NCI-H82 treated with DMSO at 0.1 percent for 48 hours (cell line): ENCODE data around the gene GPBP1.

Experiments used
- DNase-seq: peaks from one replicate; lab custom pipeline; 2025; ENCODE audit not compliant: unreplicated experiment; lab: John Stamatoyannopoulos, UW

GPBP1 gene

DNA sequence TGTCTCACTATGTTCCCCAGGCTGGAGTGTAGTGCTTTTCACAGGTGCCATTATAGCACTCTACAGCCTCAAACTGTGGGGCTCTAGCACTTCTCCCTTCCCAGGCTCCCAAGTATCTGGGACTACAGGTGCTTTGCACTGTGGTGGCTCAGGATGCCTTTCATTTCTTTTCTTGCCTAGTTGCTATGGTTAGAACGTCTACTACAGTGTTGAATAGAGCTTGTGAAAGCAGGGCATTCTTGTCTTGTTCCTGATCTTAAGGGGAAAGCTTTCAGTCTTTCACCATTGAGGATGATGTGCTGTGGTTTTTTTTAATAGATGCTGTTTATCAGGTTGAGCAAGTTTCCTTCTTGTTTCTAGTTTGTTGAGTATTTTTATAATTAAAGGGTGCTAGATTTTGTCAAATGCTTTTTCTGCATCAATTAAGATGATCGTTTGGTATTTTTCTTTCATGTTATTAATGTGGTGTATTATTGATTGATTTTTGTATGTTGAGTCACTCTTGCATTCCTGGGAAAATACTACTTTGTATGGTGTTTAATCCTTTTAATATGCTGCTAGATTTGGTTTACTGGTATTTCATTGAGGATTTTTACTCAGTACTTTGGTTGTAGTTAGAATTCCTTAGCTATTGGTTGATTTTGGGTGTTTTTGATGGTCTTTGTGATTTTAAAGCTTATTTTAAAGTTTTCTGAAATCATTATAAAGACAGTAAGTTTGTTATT, 35.6 kb downstream of the GPBP1 start:
- DNase-seq: no peak

DNA sequence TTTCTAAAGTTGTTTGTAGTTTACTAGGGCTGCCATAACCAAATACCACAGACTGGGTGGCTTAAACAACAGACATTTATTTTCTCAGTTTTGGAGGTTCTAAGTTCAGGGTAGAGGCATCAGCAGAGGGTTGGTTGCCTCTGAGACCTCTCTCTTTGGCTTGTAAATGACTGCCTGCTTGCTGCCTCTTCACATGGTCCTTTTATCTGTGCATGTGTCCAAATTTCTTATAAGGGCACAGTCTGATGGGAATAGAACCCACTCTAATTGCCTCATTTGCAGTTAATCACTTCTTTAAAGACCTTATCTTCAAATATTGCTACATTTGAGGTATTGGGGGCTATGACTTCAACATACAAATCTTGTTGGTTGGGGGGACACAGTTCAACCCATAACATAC, 36.8 kb downstream of the GPBP1 start:
- no peak for DNase-seq

DNA sequence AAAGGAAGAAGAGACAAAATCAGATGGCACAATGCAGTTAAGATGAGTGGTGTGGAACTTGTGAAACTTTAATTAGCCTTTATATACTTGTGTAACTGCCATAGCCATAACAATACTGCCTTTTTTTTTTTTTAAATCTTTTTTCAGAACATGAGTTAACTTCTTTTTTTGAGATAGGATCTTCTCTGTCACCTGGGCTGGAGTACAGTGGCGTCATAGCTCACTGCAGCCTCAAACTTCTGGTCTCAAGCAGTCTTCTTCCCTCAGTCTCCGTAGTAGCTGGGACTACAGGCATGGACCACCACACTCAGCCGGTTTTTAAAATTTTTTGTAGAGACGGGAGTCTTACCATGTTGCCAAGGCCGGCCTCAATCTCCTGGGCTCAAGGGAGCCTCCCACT, 37.2 kb downstream of the GPBP1 start:
- DNase-seq: no peak

DNA sequence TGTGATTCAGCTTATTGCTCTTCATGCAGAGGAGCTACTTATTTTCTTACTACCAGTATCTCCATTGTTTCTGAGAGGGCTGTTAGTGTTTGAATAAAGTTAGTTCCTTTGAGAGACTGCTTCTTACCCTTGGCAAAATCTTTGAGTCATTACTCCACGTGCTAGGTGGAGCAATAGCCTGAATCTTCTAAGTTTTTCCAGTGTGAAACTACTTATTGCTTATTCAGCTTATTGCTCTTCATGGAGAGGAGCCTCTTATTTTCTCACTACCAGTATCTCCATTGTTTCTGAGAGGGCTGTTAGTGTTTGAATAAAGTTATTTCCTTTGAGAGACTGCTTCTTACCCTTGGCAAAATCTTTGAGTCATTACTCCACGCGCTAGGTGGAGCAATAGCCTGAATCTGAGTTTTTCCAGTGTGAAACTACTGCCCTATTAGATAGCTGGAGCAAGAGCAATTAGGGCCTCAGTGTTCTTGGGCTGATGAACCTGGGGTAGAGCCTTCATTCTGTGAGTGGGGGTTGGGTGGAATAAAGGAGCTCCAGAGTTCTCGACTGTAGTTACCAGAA, 41.9 kb downstream of the GPBP1 start:
- no peak for DNase-seq

DNA sequence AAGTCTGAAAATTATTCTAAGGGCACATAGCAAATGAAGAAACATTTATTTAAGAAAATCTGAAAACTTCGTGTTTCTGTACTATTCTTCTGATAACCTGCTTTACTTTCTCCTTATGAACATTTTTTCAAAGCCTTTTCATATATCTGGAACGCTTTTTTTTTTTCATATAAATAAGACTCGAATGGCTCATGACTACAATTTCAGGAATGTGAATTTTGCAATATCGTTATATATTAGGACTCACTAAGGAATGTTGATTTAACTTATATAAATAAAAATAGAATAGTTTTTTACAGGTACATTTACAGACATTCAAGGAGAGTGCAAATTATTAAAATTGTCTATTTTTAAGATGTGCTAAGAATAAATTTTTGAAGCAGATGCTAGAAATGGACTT, 42.9 kb downstream of the GPBP1 start:
- no peak for DNase-seq

DNA sequence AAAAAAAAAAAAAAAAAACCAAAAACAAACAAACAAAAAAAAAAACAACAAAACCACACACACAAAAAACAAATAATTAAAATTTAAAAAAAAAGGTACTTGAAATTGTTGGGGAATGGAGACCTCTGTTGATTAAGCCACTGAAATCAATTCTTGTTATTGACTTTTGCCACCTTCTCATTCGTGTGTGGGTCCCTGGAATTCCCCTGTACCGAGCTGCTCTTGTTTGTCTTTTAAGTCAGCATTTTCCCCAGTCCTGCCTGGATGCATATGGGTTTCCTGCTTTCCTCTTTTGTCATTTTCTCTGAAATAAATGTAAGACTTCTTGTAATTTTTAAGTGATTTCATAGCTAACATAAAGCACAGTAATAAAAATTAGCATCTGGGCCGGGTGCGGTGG, 45.5 kb downstream of the GPBP1 start:
- DNase-seq: no peak

DNA sequence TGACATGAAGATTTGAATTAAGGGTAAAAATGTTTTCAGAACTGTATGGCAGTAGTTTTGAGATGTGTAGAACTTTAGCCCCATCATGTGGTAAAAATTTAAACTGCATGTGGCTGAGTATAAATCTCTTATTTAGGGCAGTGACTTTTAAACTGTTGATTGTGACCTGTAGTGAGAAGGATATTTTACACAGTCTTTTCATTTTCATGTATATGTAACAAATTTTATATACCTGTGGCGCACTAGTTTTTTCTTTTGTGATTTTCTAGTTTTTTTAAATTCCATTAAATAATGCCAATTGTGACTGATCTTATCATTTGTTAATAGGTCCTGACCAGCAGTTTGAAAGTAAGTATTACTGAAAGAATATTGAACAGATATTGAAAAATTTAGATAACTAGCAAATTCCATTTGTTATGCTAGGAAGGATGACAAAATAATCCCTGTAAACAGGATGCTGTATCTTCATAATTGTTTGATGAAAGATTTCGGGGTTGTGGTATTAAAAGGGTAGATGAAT, 47.2 kb downstream of the GPBP1 start:
- no peak for DNase-seq

DNA sequence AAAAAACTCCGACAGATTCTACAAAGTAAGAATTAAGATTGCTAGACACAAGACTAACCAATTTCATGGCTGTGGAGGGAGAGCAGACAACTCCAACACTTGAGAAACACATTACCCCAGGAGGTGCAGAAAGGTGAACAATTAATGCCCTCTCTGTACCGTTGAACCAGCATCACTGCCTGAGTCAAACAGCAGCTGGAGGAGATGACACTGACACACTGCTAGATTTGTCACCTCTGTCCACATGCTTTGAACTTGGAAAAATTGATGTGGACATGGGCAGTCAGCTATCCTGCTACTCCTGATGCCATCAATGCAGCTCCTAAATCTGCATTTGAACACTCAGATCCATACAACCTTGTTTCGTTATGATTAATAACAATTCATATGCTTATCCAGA, 51.7 kb downstream of the GPBP1 start:
- DNase-seq: no peak

DNA sequence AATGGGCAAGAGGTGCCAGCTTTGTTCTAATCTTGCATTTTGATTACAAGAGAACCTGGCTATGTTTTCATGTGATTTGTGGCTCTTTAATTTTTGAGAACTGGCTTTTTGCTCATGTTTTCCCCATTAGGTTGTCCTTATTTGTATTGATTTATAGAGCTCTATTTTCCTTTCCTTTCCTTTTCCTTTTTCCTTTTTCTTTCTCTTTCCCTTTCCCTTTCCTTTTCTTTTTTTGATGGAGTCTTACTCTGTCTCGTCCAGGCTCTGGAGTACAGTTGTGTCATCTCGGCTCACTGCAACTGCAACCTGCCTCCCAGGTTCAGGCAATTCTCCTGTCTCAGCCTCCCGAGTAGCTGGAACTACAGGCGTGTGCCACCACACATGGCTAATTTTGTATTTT, 55.5 kb downstream of the GPBP1 start:
- no peak for DNase-seq

DNA sequence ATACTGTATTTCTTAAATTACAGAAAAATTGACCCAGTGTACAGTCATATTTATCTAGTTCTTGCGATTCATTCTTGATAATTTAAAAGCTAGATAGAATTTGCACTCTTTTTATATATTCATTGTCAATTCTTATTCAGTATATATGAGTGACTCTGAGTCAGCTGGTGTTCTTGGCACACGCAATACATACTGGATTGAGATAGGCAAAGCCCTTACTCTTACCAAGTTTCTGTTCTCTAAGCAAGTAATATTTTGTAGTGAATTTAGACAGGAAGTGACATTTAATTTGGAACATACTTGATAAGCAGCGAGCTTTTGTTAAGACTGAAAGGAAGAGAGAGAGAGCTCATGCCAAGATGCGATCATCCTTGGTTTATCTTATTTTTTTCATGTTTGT, 57.7 kb downstream of the GPBP1 start:
- DNase-seq: no peak

DNA sequence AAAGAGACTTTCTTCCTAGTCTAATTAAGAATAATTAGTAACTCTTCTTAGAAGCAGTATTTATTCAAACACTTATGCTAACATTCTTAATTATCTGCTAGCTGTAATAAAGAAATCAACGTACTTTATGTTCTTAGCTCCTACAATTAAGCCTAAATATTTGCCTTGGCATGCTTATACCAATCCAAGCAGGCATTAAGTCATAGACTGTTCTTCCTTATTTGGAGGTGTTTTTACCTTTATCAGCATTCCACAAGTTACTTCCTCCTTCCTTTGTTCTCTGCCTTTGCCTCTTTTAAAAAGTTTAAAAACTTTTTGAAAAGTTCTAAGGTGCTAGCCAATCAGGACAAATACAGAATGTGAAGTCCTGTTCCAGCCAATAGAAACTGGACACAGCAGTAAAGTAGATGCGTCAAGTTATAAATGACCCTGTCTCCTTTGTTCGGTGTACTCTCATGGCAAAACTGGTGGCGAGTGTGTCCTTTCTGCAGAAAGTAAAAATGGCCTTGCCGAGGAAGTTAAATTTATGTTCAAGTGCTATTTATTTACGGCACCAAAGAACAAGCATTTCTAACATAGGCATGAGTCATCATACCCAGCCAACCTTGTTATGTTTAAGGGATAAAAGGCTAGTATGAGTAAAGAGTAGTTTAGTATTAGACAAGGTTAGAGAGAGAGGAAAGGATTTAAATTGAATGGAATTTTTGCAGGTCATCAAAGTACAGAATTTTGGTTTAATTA, 58.6 kb downstream of the GPBP1 start:
- no peak for DNase-seq

DNA sequence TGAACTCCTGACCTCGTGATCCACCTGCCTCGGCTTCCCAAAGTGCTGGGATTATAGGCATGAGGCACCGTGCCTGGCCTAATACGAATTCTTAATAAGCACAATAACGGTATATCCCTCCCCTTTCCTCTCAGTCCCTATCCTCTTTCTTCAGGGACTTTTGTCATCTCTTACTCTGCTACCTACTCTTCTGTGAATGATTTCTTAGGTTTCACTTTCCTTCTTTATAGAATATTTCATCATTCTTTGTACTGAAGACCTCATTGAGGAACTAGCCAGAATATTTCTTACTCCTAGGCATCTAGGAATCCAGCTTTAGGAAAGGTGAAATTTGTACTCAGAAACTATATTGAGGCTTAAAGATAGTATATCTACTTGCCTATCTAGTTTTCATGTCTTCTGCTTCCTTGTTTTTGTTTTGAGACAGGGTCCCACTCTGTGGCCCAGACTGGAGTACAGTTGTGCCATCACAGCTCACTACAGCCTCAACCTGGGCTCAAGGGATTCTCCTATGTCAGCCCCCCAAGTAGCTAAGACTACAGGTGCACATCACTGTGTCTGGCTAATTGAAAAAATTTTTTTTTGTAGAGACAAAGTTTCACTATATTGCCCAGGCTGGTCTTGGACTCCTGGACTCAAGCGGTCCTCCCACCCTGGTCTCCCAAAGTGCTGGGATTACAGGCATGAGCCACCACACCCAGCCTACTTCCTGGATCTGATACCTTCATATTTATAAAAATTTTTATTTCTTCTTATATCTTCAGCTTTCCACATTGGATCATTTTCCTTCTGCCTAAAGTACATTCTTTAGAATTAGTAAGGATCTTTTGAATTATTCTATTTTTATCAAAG, 69.7 kb downstream of the GPBP1 start:
- no peak for DNase-seq

DNA sequence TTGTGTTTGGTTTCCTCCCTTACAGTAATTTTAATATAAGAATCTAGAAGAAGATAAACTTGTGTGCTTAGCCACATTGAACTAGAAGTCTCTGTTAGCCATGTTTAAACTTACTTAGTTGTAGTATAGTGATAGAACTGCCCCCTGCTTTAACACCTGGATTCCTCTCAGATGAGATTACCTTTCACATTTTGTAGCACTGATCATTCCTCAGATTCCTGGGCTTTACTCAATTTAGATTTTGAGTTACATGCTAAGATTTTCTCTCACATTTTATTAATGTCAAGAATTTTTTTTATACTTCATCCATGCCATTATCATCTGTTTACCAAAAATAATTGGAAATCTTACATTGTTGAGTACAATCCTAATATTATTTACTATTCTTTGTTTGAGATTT, 70.5 kb downstream of the GPBP1 start:
- no peak for DNase-seq

DNA sequence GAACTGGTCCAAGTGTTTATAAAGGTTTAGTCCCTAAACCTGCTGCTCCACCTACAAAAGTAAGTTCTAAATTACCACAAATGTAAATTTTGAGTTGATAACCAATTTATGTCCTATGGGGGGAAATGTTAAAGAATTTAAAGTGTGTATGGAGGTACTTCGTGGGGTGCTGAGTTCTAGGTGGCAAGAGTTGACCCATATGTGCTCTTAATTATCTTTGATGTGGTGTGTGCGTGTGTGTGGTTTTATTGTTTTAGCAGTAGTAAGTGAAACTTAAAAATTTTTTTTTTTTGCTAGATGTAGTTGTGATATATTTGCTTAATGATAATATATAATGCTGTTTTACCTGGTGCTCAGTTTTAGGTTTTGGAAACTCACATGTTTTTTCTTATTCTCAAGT, 72.6 kb downstream of the GPBP1 start:
- no peak for DNase-seq

DNA sequence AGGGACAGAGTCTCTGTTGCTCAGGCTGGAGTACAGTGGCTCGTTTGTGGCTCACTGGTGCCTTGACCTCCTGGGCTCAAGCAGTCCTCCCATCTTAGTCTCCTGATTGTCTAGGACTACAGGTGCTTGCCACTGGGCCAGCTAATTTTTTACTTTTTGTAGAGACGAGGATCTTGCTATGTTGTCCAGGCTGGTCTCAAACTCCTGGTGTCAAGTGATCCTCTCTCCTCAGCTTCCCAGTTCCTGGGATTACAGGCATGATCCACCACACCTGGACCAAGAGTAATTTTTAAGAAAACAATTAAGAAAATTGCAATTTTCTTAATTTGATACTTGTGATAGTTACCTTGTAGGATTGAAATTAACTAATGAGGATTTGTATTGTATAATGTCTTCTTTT, 73.9 kb downstream of the GPBP1 start:
- no peak for DNase-seq

DNA sequence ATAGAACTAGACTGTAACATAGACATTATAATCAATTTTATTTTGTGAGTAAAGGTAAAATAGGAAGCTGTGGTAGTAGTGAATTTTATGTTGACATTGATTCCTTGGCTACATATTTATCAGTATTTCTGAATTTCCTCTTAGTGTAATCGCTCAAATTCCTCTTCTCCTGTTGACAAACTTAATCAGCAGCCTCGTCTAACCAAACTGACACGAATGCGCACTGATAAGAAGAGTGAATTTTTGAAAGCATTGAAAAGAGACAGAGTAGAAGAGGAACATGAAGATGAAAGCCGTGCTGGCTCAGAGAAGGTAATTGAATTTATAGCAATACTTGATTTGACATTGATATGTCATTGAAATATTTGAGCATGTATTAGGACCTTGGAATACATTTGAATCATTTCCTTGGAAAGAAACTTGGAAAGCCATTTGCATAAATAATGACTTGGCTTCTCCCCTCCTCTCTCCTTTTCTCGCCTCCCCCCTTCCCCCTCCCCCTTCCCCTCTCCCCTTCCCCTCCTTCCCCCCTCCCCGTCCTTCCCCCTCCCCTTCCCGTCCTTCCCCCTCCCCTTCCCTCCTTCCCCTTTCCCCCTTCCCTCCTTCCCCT, 75.5 kb downstream of the GPBP1 start:
- DNase-seq: no peak

DNA sequence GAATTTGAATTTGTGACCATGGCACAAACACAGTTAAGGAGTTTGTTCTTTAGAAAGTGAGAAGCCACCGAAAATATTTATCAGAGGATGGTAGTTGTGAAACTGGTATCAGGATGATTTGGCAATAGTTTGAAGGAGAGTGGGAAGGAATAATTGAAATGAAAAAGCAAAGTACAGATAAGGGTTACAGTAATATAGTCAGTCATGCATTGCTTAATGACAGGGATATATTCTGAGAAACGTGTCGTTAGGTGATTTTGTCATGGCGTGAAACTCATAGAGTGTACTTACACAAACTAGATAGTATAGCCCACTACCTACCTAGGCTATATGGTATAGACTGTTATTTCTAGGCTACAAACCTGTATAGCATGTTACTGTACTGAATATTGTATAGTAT, 84.2 kb downstream of the GPBP1 start:
- DNase-seq: no peak

DNA sequence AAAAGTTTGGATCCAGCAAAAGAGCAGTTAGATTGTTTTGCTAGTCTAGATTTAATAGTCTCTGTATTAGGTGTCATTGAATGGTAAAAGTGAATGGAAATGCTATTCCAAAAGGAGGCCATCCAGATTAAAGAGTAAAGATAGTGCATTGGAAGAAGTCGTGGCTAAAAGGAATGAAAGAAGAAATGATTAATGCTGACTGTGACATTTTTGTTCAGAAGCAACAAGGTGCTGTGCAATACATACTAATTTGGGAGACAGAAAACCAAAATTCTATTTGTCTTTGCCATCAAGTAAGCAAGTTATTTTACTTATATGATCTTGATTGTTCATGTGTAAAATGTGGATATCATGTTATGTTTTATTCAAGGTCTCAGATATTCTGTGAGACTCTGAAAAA, 85.1 kb downstream of the GPBP1 start:
- DNase-seq: no peak

DNA sequence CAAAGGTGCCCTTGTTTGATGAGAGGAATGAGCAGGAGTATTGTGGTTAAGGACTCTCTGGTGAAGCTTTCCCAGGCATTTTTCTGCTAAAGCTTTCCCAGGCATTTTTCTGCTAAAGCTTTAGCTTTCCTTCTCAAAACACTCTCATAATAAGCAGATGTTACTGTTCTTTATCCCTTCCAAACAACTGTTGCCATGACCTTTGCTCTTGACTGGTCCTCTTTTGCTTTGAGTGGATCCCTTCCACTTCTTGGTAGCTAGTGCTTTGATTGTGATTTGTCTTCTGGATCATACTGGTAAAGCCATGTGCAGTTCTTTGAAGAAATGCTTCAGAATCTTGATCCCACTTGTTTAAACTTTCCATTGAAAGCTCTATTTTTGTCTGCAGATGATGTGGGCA, 85.8 kb downstream of the GPBP1 start:
- no peak for DNase-seq

DNA sequence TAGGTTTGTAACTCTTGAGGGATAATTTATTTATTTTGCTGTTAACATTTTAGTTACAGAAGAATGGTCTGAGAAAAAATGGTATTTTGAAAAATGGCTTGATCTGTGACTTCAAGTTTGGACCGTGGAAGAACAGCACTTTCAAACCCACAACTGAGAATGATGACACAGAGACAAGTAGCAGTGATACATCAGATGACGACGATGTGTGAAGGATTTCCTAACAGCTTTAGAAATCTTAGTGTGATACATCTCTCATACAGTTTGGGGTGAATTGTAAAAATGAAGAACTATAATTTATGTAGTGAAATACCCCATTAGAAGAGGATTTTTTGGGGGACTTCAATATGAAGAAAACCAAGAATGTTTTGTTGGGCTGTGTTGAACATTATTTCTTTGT, 88.7 kb downstream of the GPBP1 start:
- no peak for DNase-seq

DNA sequence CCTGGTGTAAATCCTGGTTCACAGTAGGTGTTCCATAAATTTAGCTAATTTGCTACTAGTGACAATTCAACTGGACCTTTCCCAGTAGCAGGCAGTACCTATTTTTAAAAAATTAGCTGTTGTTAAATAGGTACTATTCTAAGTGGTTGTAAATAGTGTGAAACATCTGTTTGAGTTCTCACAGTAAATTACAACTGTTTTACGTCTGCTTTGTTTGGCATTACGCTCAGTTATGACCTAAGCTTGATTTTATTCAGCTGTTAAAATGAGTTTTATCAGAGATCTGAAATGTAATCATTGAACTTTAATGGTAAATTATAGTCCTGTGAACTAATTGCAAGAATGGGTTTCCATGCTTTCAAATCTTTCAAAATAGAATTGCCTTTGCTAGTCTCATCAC, 93.9 kb downstream of the GPBP1 start:
- DNase-seq: no peak
